ENCODE results near the gene ANKH.

ANKH gene

GRCh38 chr5:14748180-14748900 lies 123.2 kb downstream of the ANKH start:
- H3K27ac ChIP-seq, result peak overlapping the region in 1 of 21 experiments; percentile 7
- H3K4me3 ChIP-seq, result no peak overlapping the region

- H3K27ac ChIP-seq, result no peak overlapping the region
- no peak overlapping the region for H3K4me3 ChIP-seq
These were observed 125.8 kb downstream of the ANKH start for GRCh38 chr5:14745753-14746152.

GRCh38 chr5:14745188-14745563 lies 126.4 kb downstream of the ANKH start:
- H3K27ac ChIP-seq, result peak overlapping the region in 1 of 21 experiments; percentile 7

GRCh38 chr5:14744296-14745187 lies 127.0 kb downstream of the ANKH start:
- H3K27ac ChIP-seq, result peak overlapping the region in 1 of 21 experiments; percentile 7
- no peak overlapping the region for H3K4me3 ChIP-seq

More at GRCh38 chr5:14745188-14745563, 126.4 kb downstream of the ANKH start:
- H3K4me3 ChIP-seq, result no peak overlapping the region

GRCh38 chr5:14743601-14744295 lies 127.8 kb downstream of the ANKH start:
- H3K27ac ChIP-seq, result no peak overlapping the region

GRCh38 chr5:14742498-14742897 lies 129.1 kb downstream of the ANKH start:
- H3K27ac ChIP-seq, result no peak overlapping the region
- H3K4me3 ChIP-seq, result no peak overlapping the region

More at GRCh38 chr5:14743601-14744295, 127.8 kb downstream of the ANKH start:
- no peak overlapping the region for H3K4me3 ChIP-seq

- Histone ChIP-seq H3K27ac (no peak overlapping the region), H3K4me3 (no peak overlapping the region)
These were observed 129.7 kb downstream of the ANKH start for GRCh38 chr5:14741801-14742440.

- no peak overlapping the region for H3K27ac ChIP-seq
- no peak overlapping the region for H3K4me3 ChIP-seq
These were observed 130.4 kb downstream of the ANKH start for GRCh38 chr5:14741131-14741530.

- Histone ChIP-seq H3K4me3 (no peak overlapping the region), H3K27ac (peak overlapping the region in 1 of 21 experiments; percentile 32)
These were observed 131.6 kb downstream of the ANKH start for GRCh38 chr5:14739981-14740380.

- Histone ChIP-seq H3K27ac (peak overlapping the region in 2 of 21 experiments; percentile 2 to 32), H3K4me3 (no peak overlapping the region)
These were observed 132.0 kb downstream of the ANKH start for GRCh38 chr5:14739538-14739937.

- Histone ChIP-seq H3K27ac (no peak overlapping the region), H3K4me3 (no peak overlapping the region)
These were observed 133.5 kb downstream of the ANKH start for GRCh38 chr5:14738050-14738449.

- no peak overlapping the region for H3K27ac ChIP-seq
These were observed 134.3 kb downstream of the ANKH start for GRCh38 chr5:14737291-14737690.

GRCh38 chr5:14735944-14736343 lies 135.6 kb downstream of the ANKH start:
- H3K4me3 ChIP-seq, result no peak overlapping the region
- no peak overlapping the region for H3K27ac ChIP-seq

More at GRCh38 chr5:14737291-14737690, 134.3 kb downstream of the ANKH start:
- H3K4me3 ChIP-seq, result no peak overlapping the region

GRCh38 chr5:14734396-14734795 lies 137.2 kb downstream of the ANKH start:
- no peak overlapping the region for H3K4me3 ChIP-seq
- no peak overlapping the region for H3K27ac ChIP-seq

GRCh38 chr5:14733661-14734060 lies 137.9 kb downstream of the ANKH start:
- H3K27ac ChIP-seq, result no peak overlapping the region
- no peak overlapping the region for H3K4me3 ChIP-seq

GRCh38 chr5:14732991-14733390 lies 138.6 kb downstream of the ANKH start:
- no peak overlapping the region for H3K4me3 ChIP-seq
- peak overlapping the region in 1 of 21 experiments; percentile 17 for H3K27ac ChIP-seq

GRCh38 chr5:14730881-14731280 lies 140.7 kb downstream of the ANKH start:
- Histone ChIP-seq H3K4me3 (no peak overlapping the region), H3K27ac (no peak overlapping the region)

GRCh38 chr5:14730466-14730865 lies 141.1 kb downstream of the ANKH start:
- Histone ChIP-seq H3K4me3 (no peak overlapping the region), H3K27ac (no peak overlapping the region)

GRCh38 chr5:14729448-14730385 lies 141.9 kb downstream of the ANKH start:
- Histone ChIP-seq H3K4me3 (no peak overlapping the region), H3K27ac (no peak overlapping the region)

Measured in skin epidermis (tissue), 12 donors.